ENCODE measurements around the gene SDK1.

The SDK1 gene

GRCh38 chr7:3585826-3586225, 284.8 kb downstream of the SDK1 start:
- Mint-ChIP-seq H3K4me3 (no peak overlapping the region), H3K9me3 (peaks cover 3% of the 10 kb centered on the region), H3K36me3 (ENCODE audit: low read depth) (no peaks in the 10 kb centered on the region), H3K27me3 (ENCODE audit: low read depth) (no peaks in the 10 kb centered on the region), H3K4me1 (no peaks in the 10 kb centered on the region), H3K27ac (no peak overlapping the region)
- TF ChIP-seq, protein P1, sequence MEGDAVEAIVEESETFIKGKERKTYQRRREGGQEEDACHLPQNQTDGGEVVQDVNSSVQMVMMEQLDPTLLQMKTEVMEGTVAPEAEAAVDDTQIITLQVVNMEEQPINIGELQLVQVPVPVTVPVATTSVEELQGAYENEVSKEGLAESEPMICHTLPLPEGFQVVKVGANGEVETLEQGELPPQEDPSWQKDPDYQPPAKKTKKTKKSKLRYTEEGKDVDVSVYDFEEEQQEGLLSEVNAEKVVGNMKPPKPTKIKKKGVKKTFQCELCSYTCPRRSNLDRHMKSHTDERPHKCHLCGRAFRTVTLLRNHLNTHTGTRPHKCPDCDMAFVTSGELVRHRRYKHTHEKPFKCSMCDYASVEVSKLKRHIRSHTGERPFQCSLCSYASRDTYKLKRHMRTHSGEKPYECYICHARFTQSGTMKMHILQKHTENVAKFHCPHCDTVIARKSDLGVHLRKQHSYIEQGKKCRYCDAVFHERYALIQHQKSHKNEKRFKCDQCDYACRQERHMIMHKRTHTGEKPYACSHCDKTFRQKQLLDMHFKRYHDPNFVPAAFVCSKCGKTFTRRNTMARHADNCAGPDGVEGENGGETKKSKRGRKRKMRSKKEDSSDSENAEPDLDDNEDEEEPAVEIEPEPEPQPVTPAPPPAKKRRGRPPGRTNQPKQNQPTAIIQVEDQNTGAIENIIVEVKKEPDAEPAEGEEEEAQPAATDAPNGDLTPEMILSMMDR (IDR thresholded peaks at IDR 0.05; ENCODE audit: unreplicated experiment in 3 of 3), result no peak

DNA sequence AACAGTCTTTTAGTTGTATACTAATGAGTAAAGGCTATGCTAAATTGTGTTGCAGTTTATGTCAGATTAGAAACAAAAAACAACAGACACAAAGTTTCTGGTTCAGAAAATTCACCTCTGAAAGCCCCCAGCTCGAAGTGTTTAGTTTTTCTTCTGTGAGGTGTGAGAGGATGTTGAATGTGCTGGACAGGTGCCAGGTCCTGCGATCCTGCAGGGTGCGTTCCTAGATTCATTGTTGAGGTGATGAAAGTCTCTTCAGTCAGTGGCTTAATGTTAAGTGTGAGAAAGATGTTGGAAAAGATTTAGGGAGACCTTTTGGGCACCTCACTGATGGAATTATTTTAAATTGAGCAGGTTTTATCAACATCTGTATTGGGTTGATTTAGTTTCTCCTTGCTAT, 287.3 kb downstream of the SDK1 start:
- H3K27ac Mint-ChIP-seq, result no peak overlapping the region
- TF ChIP-seq, protein P1 (IDR thresholded peaks at IDR 0.05; ENCODE audit: unreplicated experiment in 3 of 3), result no peak
- H3K36me3 Mint-ChIP-seq (ENCODE audit: low read depth), result no peaks in the 10 kb centered on the region
- H3K27me3 Mint-ChIP-seq (ENCODE audit: low read depth), result no peaks in the 10 kb centered on the region
- no peaks in the 10 kb centered on the region for H3K9me3 Mint-ChIP-seq
- H3K4me1 Mint-ChIP-seq, result peaks cover 14% of the 10 kb centered on the region
- no peak overlapping the region for H3K4me3 Mint-ChIP-seq

DNA sequence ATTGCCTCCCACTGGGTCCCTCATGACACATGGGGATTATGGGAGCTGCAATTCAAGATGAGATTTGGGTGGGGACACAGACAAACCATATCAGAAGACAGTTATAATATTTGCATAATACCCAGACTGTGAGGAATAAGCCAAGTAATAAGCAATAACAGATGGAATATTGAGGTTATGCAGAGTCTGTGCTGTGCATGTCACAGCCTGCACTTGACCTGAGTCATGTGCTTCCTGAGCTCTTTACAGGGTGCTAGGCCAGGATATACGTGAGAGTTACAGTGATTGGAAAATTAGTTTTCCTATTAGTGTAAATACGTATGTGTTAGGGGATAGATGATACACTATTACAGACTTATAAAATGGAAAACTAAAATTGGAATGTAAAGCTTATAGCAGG, 288.7 kb downstream of the SDK1 start:
- H3K9me3 Mint-ChIP-seq, result no peaks in the 10 kb centered on the region
- H3K27ac Mint-ChIP-seq, result no peak overlapping the region
- peaks cover 14% of the 10 kb centered on the region for H3K4me1 Mint-ChIP-seq
- no peaks in the 10 kb centered on the region for H3K27me3 Mint-ChIP-seq (ENCODE audit: low read depth)
- no peaks in the 10 kb centered on the region for H3K36me3 Mint-ChIP-seq (ENCODE audit: low read depth)
- TF ChIP-seq, protein P1 (IDR thresholded peaks at IDR 0.05; ENCODE audit: unreplicated experiment in 3 of 3), result no peak
- H3K4me3 Mint-ChIP-seq, result no peak overlapping the region

- Mint-ChIP-seq H3K4me3 (no peak overlapping the region), H3K4me1 (peaks cover 14% of the 10 kb centered on the region), H3K36me3 (ENCODE audit: low read depth) (no peaks in the 10 kb centered on the region), H3K9me3 (no peaks in the 10 kb centered on the region), H3K27me3 (ENCODE audit: low read depth) (no peaks in the 10 kb centered on the region), H3K27ac (no peak overlapping the region)
- TF ChIP-seq, protein P1 (IDR thresholded peaks at IDR 0.05; ENCODE audit: unreplicated experiment in 3 of 3), result no peak
Observed at GRCh38 chr7:3591219-3591618, 290.2 kb downstream of the SDK1 start.

- Mint-ChIP-seq H3K27me3 (ENCODE audit: low read depth) (no peaks in the 10 kb centered on the region), H3K27ac (no peak overlapping the region), H3K9me3 (no peaks in the 10 kb centered on the region), H3K36me3 (ENCODE audit: low read depth) (no peaks in the 10 kb centered on the region), H3K4me1 (peaks cover 14% of the 10 kb centered on the region), H3K4me3 (no peak overlapping the region)
- TF ChIP-seq, protein P1 (IDR thresholded peaks at IDR 0.05; ENCODE audit: unreplicated experiment in 3 of 3), result no peak
Observed at GRCh38 chr7:3591944-3592343, 290.9 kb downstream of the SDK1 start.

GRCh38 chr7:3592401-3593134, 291.5 kb downstream of the SDK1 start:
- no peaks in the 10 kb centered on the region for H3K27me3 Mint-ChIP-seq (ENCODE audit: low read depth)
- H3K27ac Mint-ChIP-seq, result no peak overlapping the region
- no peaks in the 10 kb centered on the region for H3K36me3 Mint-ChIP-seq (ENCODE audit: low read depth)
- TF ChIP-seq, protein P1 (IDR thresholded peaks at IDR 0.05; ENCODE audit: unreplicated experiment in 3 of 3), result no peak
- peaks cover 14% of the 10 kb centered on the region for H3K4me1 Mint-ChIP-seq
- H3K4me3 Mint-ChIP-seq, result no peak overlapping the region
- H3K9me3 Mint-ChIP-seq, result peaks cover 2% of the 10 kb centered on the region

Measured in nephron (organoid).